BJ (cell line): ENCODE results near the gene PDE4D. TPM values are rescaled to one million over a fixed set of nuclear protein-coding genes. Genes with fewer than 3 reads are reported as not detected.

Experiments
- CTCF ChIA-PET: fragments of 350-600 bp; formaldehyde crosslinking; extraction: SDS; loops from one replicate; lab custom pipeline; 2021; ENCODE audit warnings: antibody characterized with exemption, inconsistent platforms; lab: Yijun Ruan, JAX
- POLR2A ChIA-PET: fragments of 300-600 bp; sonication (Branson Sonifier 250); formaldehyde crosslinking; extraction: SDS; loops from one replicate; lab custom pipeline; 2021; ENCODE audit warnings: antibody characterized with exemption; lab: Charles Lee
- DNase-seq: peaks from one replicate; pipeline ENCODE4 v3.0.0-alpha.2; 2011; ENCODE audit warnings: low read depth
- H3K27me3 ChIP-seq: 2 replicates; pipeline ENCODE4 v1.6.0; 2011; ENCODE audit warnings: low read length; ENCODE audit not compliant: control insufficient read depth, insufficient read depth
- H3K36me3 ChIP-seq: 2 replicates; pipeline ENCODE4 v1.5.1; 2011; ENCODE audit warnings: low read length; ENCODE audit not compliant: control insufficient read depth, insufficient read depth
- H3K4me3 ChIP-seq: 2 replicates; pipeline ENCODE4 v1.5.1; 2011; ENCODE audit warnings: low read depth, mild to moderate bottlenecking, control low read depth, low read length
- polyA plus RNA-seq: library from polyadenylated mRNA; depleted of rRNA; stranded (reverse); fragments of >200 nt; gene quantifications from 2 replicates; pipeline ENCODE4 v1.2.3, GENCODE V29; 2011
- TF ChIP-seq, protein P1 (sequence below): IDR thresholded peaks from 2 replicates; pipeline ENCODE4 v1.5.1; 2011; ENCODE audit warnings: low read depth, mild to moderate bottlenecking, control low read depth, inconsistent platforms, low read length, moderate library complexity; ENCODE audit not compliant: insufficient read depth

The PDE4D gene
- polyA plus RNA-seq, 1 experiment = 2.8 TPM

DNA sequence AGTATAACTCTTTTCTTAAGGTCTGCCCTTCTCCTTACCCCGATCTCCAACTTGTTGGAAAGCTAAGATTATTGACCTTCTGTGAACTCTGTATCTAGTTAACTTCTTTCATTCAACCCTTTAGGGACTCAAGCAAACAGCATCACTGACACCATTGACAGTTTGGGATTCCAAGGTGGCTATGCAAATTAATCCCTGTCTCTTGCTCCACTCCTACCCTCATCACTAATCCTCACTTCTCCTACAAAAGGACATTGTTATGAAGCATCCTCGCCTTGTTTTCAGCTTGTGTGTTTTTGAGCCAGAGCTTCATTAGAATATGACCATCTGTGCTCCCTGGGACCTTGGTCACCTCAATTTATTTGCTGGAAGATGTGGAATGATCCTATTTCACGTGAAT is 337.9 kb downstream of the PDE4D start:
- DNase-seq = no peak
- TF ChIP-seq, protein P1, sequence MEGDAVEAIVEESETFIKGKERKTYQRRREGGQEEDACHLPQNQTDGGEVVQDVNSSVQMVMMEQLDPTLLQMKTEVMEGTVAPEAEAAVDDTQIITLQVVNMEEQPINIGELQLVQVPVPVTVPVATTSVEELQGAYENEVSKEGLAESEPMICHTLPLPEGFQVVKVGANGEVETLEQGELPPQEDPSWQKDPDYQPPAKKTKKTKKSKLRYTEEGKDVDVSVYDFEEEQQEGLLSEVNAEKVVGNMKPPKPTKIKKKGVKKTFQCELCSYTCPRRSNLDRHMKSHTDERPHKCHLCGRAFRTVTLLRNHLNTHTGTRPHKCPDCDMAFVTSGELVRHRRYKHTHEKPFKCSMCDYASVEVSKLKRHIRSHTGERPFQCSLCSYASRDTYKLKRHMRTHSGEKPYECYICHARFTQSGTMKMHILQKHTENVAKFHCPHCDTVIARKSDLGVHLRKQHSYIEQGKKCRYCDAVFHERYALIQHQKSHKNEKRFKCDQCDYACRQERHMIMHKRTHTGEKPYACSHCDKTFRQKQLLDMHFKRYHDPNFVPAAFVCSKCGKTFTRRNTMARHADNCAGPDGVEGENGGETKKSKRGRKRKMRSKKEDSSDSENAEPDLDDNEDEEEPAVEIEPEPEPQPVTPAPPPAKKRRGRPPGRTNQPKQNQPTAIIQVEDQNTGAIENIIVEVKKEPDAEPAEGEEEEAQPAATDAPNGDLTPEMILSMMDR = no peak
- H3K36me3 ChIP-seq = no peaks in the 10 kb centered on the region
- H3K27me3 ChIP-seq = peaks cover 2% of the 10 kb centered on the region; the same call in 1 of the 2 replicates
- no peak overlapping the region for H3K4me3 ChIP-seq
- CTCF ChIA-PET = no interaction called here
- POLR2A ChIA-PET = no interaction called here

- Histone ChIP-seq H3K27me3 (peaks cover 2% of the 10 kb centered on the region; the same call in 1 of the 2 replicates), H3K4me3 (no peak overlapping the region), H3K36me3 (no peaks in the 10 kb centered on the region)
- CTCF ChIA-PET = no interaction called here
- POLR2A ChIA-PET = no interaction called here
- no peak for DNase-seq
- TF ChIP-seq, protein P1 = no peak
Measured at GRCh38 chr5:59554501-59554900, 339.0 kb downstream of the PDE4D start.

GRCh38 chr5:59553992-59554391 is 339.5 kb downstream of the PDE4D start:
- ChIA-PET POLR2A (no interaction called here), CTCF (no interaction called here)
- no peaks in the 10 kb centered on the region for H3K36me3 ChIP-seq
- no peak for DNase-seq
- H3K27me3 ChIP-seq = peaks cover 2% of the 10 kb centered on the region; the same call in 1 of the 2 replicates
- H3K4me3 ChIP-seq = no peak overlapping the region
- TF ChIP-seq, protein P1 = no peak

DNA sequence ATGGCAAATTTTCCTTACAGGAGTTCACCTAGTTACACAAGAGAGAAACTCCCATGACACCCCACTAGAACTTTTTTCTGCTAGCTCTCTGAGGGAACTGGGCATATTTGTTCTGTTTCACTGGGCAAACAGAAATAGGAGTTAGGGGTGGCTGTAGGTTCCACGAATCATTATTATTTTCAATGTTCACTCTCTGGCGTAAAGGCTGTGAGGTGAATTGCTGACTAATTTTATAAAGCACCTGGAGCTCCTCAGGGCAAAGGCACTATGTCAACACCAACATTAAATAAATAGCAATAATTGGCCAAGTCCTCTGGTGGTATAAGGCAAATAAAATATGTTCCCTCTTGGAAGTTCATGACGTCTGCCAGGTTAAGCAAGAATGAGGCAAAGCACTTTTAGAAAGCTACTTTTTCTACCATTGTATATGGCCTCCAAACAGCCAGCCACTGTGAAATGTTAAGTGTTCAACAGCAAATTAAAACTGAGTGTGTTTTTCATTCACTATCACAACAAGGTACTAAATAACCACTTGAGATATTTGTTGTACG is 344.6 kb downstream of the PDE4D start:
- Histone ChIP-seq H3K36me3 (no peaks in the 10 kb centered on the region), H3K27me3 (peaks cover under 1% of the 10 kb centered on the region; the same call in 1 of the 2 replicates), H3K4me3 (no peak overlapping the region)
- POLR2A ChIA-PET = no interaction called here
- no peak for DNase-seq
- CTCF ChIA-PET = interaction anchor here (1.1 kb wide), 1 partner anchor 10 kb away, joined by 3 read pairs; no protein-coding TSS in a partner anchor
- TF ChIP-seq, protein P1 = no peak

DNA sequence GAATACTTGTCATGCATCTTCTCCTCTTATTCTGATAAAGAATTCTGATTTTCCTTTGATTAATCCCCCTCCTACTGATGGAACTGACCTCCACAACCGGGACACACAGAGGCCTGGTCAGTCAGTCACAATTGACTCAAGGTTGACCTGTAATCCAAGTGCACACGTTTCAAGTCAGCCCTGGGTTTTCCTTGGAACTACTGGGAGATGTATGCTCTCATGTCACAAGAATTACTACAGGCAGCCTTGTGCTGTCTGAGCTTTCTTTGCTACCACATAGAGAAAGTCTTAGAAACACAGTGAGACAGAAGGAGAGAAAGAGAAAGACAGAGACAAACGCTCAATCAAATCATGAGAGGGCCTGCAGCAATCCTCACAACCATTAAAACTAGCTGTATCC is 345.8 kb downstream of the PDE4D start:
- CTCF ChIA-PET = no interaction called here
- Histone ChIP-seq H3K36me3 (no peaks in the 10 kb centered on the region), H3K4me3 (no peak overlapping the region)

More for the DNA sequence above, 345.8 kb downstream of the PDE4D start:
- POLR2A ChIA-PET = no interaction called here
- no peak for DNase-seq
- TF ChIP-seq, protein P1 = no peak
- no peaks in the 10 kb centered on the region for H3K27me3 ChIP-seq
